GM19324 (cell line): ENCODE results near the gene RGL3.
"Not testable (repeated sequence)": the region's sequence is repeated elsewhere in the genome, so short reads cannot be mapped to it uniquely, and the experiment has no call there.

Experiments used
- ATAC-seq: cut with Tn5 transposase; IDR thresholded peaks from one replicate; pipeline ENCODE4 v1.9.1; 2021; ENCODE audit warnings: mild to moderate bottlenecking, moderate library complexity; ENCODE audit not compliant: unreplicated experiment, low FRiP score

RGL3 gene

DNA sequence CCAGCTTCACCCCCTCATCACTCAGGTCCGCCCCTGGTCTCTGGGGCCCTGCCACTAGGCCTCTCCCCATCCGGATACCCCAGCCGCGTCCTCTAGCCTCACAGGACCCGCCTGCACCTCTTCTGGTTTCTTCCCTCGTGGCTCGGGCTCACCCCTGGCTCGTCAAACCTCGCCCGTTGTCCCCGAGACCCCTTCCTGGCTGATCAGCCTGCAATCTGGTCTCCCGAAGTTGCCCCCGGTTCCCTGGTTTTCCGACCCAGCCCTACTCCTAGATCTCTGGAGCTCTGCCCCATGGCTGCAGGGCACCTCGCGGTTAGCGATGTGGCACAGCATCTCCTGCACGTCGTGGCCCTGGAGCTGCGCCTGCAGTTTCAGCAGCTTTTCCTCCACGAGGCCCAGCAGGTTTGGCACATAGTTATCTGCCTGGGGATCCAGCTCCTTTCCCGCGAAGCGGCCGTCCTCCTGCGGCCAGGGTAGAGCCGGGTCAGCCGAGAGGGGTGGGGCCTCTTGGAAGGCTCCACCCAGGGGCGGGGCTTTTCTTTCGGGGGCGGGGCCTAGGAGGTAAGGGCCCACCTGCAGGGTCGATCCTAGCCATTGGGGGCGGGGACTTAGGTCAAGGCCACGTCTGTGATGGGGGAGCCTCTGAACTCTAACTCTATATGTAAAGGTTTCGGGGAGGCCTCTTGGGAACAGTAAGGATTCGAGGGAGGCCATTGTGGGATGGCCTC lies 2.4 kb upstream of the RGL3 start:
- no peak for ATAC-seq

DNA sequence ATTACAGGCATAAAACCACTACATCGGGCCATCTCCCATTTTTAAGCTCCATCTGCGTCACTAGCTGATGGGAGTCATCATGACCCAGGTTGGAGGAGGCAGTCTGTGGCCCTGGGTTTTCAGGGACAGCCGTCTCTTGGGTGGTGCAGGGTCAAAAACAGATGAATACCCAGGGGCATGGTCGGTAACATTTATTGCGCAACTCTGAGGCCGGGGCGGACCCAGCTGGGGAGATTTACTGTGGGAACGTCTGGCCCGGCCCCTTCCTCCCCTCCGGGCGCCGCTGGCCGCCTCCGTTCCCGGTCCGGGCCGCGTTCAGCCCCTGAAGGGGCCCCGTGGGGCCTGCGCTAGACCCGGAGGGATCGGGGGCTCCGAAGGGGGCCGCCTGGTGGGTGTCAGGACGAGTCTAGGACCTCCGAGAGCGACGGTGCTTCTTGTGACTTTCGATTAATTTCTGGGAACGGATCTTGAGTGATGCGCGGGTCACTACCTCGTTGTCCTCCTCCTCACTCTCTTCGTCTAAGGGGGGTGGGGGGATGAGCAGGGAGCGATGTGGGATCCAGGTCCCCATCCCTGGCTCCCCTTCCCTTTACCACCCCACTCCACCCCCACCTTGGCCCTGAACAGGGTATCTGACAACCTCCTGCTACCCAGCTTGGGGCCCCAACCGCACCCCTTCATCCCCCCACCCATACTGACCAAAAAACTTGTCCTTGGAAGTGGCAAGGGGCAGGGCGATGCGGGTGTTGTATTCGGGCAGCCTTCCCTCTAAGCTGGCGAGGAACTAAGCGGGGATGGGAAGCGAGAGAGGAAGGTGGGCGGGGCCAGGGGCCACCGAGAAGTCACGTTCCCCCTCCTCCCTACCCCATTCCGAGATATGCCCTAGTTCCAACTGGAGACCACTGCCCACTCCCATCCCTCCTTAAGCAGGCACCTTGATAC lies 1.6 kb upstream of the RGL3 start:
- no peak for ATAC-seq

DNA sequence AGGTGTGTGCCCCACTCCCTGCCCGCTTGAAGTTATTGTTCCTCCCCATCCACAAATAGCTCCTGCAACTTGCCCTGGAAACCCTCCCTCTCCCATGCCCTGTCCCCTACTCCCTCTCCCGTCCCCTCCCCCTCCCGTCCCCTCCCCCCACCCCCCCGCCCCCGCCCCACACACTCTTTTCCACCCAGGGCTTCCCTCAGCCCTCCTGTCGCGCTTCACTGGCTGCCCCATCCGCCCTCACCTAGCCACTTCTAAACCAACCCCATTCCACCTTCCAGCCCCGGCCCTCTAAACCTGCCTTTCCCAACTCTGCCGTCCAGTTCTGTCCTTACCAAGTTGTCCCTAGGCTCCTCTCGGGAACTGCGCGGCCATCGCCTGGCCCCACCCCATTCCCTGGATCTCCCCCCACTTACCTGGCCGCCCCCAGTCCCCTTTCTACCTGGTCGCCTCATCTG lies 993 bp downstream of the RGL3 start:
- no peak for ATAC-seq

DNA sequence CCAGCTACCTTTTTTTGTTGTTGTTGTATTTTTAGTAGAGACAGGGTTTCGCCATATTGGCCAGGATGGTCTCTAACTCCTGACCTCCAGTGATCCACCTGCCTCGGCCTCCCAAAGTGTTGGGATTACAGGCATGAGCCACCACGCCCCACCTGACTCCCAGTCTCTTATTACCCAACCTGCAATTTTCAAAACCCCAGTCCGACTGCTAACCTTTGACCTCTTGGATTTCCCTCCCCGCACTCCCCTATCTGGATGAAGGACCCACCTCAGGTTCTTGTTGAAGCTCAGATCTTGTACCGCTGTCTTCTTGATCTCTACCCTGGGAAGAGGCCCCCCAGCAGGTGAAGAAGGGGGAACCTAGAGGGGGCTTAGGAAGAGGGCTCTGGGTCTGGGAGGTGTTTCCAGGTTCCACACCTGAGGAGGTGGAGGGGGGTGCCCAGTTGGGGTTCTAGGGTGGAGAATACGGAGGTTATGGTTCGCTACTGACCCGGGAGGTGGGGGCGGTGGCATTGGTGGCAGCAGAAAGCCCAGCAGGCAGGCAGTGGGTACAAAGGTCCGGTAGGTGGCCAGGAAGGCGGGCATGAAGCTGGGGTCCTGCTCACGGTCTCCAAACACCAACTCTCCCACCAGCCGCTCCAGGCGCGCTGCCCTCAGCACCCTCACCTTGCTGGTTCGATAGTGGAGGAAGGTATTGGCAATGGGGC lies 2.6 kb downstream of the RGL3 start:
- ATAC-seq, result no peak

DNA sequence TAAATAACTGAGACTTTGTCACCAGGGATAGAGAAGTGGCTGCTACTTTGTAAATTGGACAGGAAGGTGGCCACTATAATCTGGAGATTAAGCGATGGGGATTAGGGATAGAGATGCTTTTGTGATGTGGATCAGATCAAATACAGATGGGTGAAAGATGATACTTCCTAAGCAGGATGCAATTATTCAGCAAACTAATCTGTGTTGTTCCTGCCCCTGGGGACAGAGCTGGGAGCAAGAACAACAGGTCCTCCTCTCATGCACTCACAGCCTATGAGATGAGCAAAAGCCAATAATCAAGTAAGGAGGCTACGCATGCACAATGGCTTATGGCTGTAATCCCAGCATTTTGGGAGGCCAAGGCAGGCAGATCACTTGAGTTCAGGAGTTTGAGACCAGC lies 4.6 kb downstream of the RGL3 start:
- no peak for ATAC-seq

DNA sequence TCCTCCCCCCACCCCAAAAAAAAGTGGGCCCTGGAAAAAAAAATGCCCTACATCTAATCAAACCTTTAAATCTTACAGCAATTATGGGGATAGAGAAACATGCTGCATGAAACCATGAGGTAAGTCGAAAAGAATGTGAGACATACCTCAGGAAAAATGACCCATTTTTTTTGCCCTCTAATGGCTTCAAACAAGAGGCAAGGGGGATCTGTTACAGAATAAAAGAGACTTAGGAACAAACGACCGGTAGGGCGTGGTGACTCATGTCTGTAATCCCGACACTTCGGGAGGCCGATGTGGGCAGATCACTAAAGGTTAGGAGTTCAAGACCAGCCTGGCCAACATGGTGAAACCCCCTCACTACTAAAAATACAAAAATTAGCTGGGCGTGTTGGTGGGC lies 8.4 kb downstream of the RGL3 start:
- ATAC-seq, result no peak

DNA sequence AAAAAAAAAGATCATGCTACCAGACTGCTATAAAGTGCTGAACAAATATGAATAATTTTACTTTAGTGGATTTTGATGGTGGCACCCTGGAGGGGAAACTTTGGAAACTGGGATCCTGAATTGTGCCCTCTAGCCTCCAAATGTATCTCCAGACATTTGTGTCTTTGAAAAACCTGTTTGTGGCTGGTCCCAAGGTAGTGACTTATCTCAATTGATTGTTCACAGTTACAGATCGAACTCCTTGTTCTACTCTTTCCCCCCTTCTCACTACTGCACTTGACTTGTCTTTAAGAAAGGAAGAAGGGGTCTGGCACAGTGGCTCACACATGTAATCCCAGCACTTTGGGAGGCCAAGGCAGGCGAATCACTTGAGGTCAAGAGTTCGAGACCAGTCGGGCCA lies 10.5 kb downstream of the RGL3 start:
- ATAC-seq, result no peak

DNA sequence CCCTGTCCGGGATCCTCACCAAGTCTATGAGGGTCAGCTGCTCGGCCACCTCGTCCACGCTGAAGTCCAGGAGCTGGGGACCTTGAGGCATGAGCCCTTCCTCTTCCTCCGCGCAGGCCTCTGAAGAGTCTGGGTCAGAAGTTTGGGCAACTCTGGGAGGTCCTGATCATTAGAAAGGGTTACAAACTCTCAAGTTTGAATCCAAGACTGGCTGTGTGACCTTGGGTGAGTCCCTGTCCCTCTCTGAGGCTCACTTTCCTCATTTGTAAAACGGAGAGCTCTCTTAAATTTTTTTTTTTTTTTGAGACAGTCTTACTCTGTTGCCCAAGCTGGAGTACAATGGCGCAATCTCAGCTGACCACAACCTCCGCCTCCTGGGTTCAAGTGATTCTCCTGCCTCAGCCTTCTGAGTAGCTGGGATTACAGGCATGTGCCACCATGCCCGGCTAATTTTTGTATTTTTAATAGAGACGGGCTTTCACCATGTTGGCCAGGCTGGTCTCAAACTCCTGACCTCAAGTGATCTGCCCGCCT lies 12.3 kb downstream of the RGL3 start:
- not testable (repeated sequence) for ATAC-seq

DNA sequence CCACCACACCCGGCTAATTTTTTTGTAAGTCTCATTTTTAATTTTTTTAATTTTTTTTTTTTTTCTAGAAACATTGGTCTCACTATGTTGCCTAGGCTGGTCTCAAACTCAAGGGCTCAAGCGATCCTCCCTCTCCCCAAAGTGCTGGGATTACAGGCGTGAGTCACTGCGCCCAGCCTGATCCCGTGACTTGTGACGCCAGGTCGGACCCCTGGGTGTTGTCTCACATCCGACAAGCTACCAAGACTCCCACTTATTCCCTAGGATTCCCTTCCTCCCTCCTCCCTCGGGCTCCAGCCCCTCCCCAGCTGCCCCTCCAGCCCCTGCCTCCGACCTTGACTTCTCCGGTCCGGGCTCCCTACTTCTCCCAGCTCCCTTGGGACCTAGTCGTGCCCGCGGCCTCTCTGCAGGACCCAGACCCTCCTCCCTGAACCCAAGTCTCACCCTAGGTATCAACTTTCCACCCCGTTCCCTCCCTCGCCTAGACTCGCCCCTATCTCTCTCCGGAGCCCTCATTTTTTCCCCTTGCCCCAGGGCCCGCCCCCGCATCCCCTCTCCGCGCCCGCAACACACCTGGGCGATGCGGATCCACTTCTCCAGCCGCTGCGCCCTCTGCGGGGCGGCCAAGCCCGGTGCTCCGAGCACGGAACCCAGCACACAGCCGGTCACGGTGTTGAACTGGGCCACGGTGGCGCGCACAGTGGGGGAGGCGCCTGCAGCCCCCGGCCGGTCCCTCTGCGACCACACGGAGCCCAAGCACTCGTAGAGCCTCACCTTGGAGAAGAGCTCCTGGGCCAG lies 13.1 kb downstream of the RGL3 start:
- ATAC-seq, result no peak

DNA sequence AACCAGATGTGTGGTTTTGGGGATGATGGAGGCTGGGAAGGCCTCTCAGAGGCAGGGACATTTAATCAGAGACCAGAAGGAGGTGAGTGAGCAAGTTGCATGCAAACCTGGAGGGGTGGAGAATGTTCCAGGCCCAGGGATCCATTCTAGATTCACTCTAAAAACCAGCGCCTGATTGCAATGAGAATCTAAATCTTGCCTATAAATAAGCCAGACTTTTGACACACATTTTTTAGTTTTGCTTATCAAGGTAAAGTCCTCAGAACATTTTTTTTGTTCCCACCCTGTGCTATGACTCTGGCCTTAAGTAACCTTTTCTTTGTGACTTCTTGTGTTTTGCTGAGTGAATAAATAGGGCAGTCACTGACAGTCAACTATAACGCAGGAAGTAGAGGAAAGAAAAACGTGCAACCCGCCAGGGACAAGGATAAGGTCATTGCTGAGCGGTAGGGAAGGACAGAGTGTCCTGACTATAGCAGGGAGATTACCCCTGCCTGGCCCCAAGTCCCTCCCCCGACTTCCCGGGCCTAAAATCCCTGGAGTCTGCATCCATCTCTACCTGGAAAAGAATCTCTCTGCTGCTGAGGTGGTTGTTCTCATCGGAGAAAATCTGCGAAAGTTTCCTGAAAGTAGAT lies 14.4 kb downstream of the RGL3 start:
- ATAC-seq, result no peak

DNA sequence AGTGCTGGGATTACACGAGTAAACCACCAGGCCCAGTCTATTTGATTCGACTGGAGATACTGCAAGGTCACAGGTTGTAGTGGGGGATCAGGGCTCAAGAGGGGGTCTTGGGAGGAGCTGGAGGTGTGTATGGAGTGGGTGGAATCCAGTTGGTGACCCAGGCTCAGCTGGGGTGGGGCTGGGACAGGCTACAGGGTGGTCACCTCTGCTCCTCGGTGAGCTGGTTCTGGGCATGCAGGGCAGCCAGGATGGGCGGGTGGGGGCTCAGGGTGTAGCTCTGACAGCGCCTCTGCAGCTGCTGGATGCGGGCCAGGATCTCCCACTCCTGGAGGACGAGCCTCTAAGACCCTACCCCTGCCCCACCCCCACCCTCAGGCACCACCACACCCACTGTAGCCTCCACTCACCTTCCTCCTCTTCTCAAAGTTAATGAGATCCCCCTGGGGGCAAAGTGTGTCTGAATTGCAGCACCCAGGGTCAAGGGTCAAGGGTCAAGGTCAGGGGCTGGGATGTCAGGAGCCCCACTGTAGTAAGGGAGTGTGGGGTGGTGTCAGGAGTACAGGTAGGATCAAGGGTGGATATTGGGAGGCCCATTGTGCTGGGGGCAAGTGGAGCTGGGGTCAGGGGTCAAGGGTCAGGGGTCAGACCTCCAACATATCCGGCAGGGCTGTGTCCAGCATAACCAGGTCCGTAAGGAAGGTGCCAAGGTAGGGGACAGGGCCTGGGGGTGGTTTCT lies 17.1 kb downstream of the RGL3 start:
- ATAC-seq, result no peak

DNA sequence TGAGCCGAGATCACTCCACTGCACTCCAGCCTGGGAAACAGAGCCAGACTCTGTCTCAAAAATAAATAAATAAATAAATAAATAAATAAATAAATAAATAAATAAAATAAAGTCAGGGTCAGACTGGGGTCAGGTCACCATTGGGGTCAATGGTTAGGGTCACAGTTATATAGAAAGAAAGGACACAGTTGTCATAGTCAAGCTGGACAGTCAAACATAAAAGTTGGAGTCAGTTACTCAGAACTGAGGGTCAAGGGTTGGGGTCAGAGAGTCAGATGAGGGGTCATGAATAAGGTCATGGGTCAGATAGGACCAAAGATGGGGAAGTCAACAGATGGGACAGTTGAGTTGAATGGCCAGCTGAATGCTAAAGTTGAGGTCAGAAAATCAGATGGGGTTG lies 18.3 kb downstream of the RGL3 start:
- ATAC-seq, result no peak

DNA sequence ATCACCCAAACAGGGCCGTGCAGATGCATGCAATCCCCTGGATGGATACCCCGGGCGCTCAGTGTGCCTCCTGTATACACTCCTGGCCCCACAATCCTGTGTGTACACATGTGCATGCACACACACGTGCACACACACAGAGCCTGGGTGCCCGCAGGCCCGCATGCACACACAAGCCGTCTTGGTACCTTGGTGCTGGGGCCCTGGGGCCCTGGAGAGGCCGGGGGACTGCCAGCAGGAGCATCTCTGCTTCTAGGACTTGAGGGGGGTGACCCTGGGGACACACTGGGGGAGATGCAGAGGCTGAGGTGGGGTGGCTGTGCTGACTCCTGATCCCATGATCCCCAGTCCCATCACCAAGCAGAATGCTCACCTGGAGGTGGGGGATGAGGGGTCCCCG lies 19.4 kb downstream of the RGL3 start:
- no peak for ATAC-seq

DNA sequence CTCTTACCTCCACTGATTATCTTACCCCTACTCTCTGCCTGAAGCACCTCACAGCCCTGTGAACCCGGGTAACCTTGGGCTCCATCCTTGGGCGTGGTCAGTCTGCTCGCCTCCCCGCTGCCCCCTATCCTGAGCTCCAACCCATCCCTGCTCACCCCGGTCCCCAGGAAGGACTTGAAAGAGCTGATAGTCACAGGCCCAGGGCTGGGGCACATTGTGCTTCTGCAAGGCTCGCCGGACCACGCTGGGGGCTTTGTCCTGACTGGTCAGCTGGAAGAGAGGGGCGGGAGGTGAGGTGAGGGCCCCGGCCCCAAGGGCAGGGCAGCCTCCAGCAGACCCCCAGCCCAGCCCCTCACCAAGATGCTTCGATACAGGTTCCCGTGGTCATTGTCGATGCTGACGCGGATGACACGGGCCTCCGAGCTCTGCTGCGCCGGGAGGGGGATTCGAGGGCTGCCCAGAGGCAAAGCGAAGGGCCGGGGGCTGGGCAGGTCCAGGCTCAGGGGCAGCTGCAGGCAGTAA lies 22.0 kb downstream of the RGL3 start:
- no peak for ATAC-seq

DNA sequence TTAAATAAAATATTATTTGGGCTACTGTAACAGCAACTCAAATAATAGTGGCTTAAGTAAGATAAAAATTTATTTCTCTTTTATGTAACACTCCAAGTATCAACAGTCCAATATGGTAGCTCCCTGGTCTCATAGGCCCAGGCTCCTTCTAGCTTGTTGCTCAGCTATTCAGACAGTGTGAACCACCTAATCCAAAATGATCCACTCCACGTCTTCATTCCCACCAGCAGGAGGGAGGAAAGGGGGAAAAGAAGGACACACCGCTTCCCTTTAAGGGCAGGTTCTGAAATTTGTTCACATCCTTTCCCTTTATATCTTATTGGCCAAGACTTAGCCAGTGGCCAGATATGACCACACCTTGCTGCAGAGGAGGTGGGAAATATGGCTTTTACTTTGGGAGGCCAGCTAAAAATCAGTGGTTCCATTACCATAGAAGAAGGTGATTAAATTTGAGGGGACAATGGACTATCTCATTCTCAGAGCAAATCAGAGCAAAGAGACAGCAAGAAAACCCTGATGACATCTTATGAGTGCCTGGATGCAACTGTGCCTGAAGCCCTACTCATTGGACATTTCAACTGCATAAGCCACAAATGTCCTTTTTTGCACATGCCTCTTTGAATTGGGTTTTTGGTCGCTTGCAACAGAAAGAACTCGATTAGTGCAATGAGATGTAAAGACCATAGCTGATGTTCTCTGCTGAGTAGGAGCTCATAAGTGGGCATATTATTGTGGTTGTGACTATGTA lies 28.0 kb downstream of the RGL3 start:
- no peak for ATAC-seq

DNA sequence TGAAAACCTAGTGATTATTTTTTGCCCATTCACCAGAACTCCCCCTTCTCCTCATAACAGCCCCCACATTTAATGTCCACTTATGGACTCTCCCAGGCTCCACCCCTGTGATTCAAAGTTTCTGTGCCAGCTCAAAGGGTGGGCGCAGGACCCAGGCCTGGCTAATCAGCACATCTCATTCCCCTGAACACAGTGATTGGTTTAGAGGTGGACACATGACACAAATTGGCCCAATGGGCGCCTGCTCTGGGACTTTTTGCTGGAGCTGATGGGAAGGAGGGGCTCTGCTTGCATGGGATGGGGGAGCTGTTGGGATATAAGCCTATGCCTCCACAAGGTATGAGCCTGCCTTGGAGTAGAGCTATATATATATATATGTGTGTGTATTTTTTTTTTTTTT lies 28.8 kb downstream of the RGL3 start:
- no peak for ATAC-seq

DNA sequence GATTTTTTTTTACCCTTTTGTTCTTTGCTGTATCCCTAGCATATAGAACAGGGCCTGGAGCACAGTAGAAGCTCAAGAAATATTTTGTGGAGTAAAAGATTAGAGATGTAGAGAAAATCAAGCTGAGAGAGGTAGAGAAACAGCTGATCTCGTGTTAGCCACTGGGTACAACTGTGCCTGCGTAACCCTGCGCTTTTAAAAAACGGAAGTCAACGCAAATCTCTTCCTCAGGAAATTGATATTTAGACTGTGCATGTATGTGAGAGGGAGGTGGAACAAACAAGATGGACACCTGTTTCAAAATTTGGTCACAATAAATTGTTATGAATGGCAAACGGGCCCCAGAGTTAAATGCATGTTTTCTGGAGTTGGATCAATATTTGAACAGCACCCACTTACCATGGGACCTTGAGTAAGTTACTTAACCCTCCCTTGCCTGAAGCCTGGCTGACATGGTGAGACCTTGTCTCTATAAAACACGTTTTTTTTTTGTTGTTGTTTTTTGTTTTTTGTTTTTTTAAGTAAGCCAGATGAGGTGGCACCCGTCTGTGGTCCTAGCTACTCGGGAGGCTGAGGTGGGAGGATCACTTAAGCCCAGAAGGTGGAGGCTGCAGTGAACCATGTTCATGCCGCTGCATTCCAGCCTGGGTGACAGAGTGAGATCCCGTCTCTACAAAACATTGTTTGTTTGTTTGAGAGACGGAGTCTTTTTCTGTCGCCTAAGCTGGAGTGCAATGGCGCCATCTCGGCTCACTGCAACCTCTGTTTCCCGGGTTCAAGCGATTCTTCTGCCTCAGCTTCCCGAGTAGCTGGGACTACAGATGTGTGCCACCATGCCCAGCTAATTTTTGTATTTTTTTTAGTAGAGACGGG lies 31.7 kb downstream of the RGL3 start:
- no peak for ATAC-seq
